ENCODE results near the gene PPP1R1B. TPM values are rescaled to one million over a fixed set of nuclear protein-coding genes. Genes with fewer than 3 reads are reported as not detected.

The PPP1R1B gene
- total RNA-seq, 1 experiment from 2014 or later, result not detected

DNA sequence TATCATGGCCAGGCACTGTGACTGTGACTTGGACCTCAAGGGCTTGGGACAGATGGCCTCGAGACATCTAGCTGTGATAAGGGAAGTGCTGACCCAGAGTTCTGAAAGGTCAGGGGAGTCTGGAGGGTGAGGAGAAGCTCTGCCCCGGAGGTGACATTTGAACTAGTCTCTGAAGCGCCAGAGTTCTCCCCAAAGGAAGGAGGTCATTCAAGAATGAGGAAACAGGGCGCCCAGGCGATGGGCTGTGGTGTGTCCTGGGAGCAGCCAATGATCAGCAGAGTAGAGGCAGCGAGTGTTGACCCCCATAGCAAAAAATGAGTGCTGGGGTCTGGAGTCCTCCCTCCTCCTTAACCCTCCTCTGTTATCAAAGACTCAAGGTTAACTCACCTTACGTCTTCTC lies 15.1 kb downstream of the PPP1R1B start:
- Histone ChIP-seq H3K27me3 (ENCODE audit: insufficient read depth, low read depth) (no peaks in the 10 kb centered on the region), H3K4me3 (no peak overlapping the region), H3K36me3 (ENCODE audit: low read depth) (no peaks in the 10 kb centered on the region), H4K20me1 (ENCODE audit: insufficient read depth) (peaks cover 12% of the 10 kb centered on the region), H3K79me2 (ENCODE audit: low read depth) (peaks cover 62% of the 10 kb centered on the region), H3K9me3 (ENCODE audit: insufficient read depth, low read depth) (no peaks in the 10 kb centered on the region), H3F3A (ENCODE audit: insufficient read depth, low read depth) (no peaks in the 10 kb centered on the region; the same call in 1 of the 2 replicates), H3K4me1 (replicated peaks; ENCODE audit: insufficient read depth) (peaks cover 12% of the 10 kb centered on the region), H2AFZ (no peak overlapping the region), H3K9me2 (ENCODE audit: insufficient read depth) (no peaks in the 10 kb centered on the region), H3K27ac (no peak overlapping the region), H3K4me2 (no peak overlapping the region)
- no peak for DNase-seq
- intact Hi-C loops (cut with micrococcal nuclease; ENCODE audit: unreplicated experiment), result no loop called here
- TF ChIP-seq, protein P1, sequence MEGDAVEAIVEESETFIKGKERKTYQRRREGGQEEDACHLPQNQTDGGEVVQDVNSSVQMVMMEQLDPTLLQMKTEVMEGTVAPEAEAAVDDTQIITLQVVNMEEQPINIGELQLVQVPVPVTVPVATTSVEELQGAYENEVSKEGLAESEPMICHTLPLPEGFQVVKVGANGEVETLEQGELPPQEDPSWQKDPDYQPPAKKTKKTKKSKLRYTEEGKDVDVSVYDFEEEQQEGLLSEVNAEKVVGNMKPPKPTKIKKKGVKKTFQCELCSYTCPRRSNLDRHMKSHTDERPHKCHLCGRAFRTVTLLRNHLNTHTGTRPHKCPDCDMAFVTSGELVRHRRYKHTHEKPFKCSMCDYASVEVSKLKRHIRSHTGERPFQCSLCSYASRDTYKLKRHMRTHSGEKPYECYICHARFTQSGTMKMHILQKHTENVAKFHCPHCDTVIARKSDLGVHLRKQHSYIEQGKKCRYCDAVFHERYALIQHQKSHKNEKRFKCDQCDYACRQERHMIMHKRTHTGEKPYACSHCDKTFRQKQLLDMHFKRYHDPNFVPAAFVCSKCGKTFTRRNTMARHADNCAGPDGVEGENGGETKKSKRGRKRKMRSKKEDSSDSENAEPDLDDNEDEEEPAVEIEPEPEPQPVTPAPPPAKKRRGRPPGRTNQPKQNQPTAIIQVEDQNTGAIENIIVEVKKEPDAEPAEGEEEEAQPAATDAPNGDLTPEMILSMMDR (conservative IDR thresholded peaks at IDR 0.05), result no peak
- ChIA-PET POLR2A (ENCODE audit: unreplicated experiment) (no interaction called here), CTCF (interaction anchor here (0.6 kb wide), 1 partner anchor 35 kb away, joined by 3 read pairs; no protein-coding TSS in a partner anchor)
- BruUV-seq (replicated peaks), result no TSS peak

GRCh38 chr17:39642291-39643074 lies 15.7 kb downstream of the PPP1R1B start:
- no peak overlapping the region for H3K4me2 ChIP-seq
- H3K4me3 ChIP-seq, result no peak overlapping the region
- H2AFZ ChIP-seq, result no peak overlapping the region
- TF ChIP-seq EZH2 (IDR thresholded peaks at IDR 0.05; ENCODE audit: low read depth), result no peak
- TF ChIP-seq, protein P1 (conservative IDR thresholded peaks at IDR 0.05), result no peak
- DNase-seq, result no peak
- no peaks in the 10 kb centered on the region; the same call in 1 of the 2 replicates for H3F3A ChIP-seq (ENCODE audit: insufficient read depth, low read depth)
- H3K9me3 ChIP-seq (ENCODE audit: insufficient read depth, low read depth), result no peaks in the 10 kb centered on the region
- ChIA-PET CTCF (no interaction called here), POLR2A (ENCODE audit: unreplicated experiment) (no interaction called here)
- no peaks in the 10 kb centered on the region for H3K36me3 ChIP-seq (ENCODE audit: low read depth)
- H3K9me2 ChIP-seq (ENCODE audit: insufficient read depth), result no peaks in the 10 kb centered on the region
- H3K4me1 ChIP-seq (replicated peaks; ENCODE audit: insufficient read depth), result peaks cover 12% of the 10 kb centered on the region
- H3K27ac ChIP-seq, result no peak overlapping the region
- peaks cover 12% of the 10 kb centered on the region for H4K20me1 ChIP-seq (ENCODE audit: insufficient read depth)
- no TSS peak for BruUV-seq (replicated peaks)
- H3K79me2 ChIP-seq (ENCODE audit: low read depth), result peaks cover 59% of the 10 kb centered on the region
- intact Hi-C loops (cut with micrococcal nuclease; ENCODE audit: unreplicated experiment), result no loop called here
- H3K27me3 ChIP-seq (ENCODE audit: insufficient read depth, low read depth), result no peaks in the 10 kb centered on the region

DNA sequence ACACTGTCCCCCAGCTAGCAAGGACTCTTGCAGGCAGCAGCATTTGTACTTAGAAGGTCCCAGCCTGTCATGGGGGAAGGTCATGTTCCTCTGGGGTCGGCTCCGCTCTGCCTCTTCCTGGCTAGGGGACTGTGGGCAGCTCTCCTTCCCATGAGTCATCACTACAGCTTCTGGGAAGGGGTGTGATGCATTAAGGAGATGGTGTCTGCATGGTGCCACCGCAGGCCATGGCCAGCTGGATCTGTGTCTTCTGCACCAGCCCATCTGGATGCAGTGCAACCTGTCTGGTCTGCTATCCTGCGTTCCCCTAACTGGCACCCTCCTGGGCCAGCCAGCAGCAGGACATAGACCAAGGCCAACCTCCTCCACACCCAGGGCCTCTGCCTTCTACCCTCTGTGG lies 16.5 kb downstream of the PPP1R1B start:
- H4K20me1 ChIP-seq (ENCODE audit: insufficient read depth), result peaks cover 12% of the 10 kb centered on the region
- intact Hi-C loops (cut with micrococcal nuclease; ENCODE audit: unreplicated experiment), result no loop called here
- TF ChIP-seq EZH2 (IDR thresholded peaks at IDR 0.05; ENCODE audit: low read depth), result no peak
- no peaks in the 10 kb centered on the region for H3K27me3 ChIP-seq (ENCODE audit: insufficient read depth, low read depth)
- no peak overlapping the region for H2AFZ ChIP-seq
- BruUV-seq (replicated peaks), result no TSS peak
- H3K9me3 ChIP-seq (ENCODE audit: insufficient read depth, low read depth), result no peaks in the 10 kb centered on the region
- no peak for DNase-seq
- ChIA-PET CTCF (no interaction called here), POLR2A (ENCODE audit: unreplicated experiment) (interaction anchor here (0.6 kb wide), 1 partner anchor 94 kb away, joined by 17 read pairs; no protein-coding TSS in a partner anchor)
- H3K9me2 ChIP-seq (ENCODE audit: insufficient read depth), result no peaks in the 10 kb centered on the region
- H3K4me2 ChIP-seq, result no peak overlapping the region
- peaks cover 51% of the 10 kb centered on the region for H3K79me2 ChIP-seq (ENCODE audit: low read depth)
- peaks cover 6% of the 10 kb centered on the region for H3K4me1 ChIP-seq (replicated peaks; ENCODE audit: insufficient read depth)
- no peak overlapping the region for H3K4me3 ChIP-seq
- H3K36me3 ChIP-seq (ENCODE audit: low read depth), result no peaks in the 10 kb centered on the region
- H3K27ac ChIP-seq, result no peak overlapping the region
- H3F3A ChIP-seq (ENCODE audit: insufficient read depth, low read depth), result no peaks in the 10 kb centered on the region; the same call in 1 of the 2 replicates

Measured in PC-9 (cell line).